IgD-negative memory B cell (primary cell): ENCODE data around the gene TXLNA. TPM values are rescaled to one million over a fixed set of nuclear protein-coding genes. Genes with fewer than 3 reads are reported as not detected.
A peak's percentile ranks its signal among the peaks of the same experiment; 100 is the strongest.

Source experiments
- H3K27ac Mint-ChIP-seq, 3 donors: one replicate each; pipeline ENCODE4 v1.8.0; 2020 to 2022; ENCODE audit warnings: mild to moderate bottlenecking in 3 of 3, mixed read lengths in 3 of 3, moderate library complexity in 1 of 3
- H3K27me3 Mint-ChIP-seq: one replicate; pipeline ENCODE4 v1.8.0; 2021; ENCODE audit warnings: mixed read lengths
- H3K36me3 Mint-ChIP-seq: one replicate; pipeline ENCODE4 v1.8.0; 2020; ENCODE audit warnings: mild to moderate bottlenecking, mixed read lengths
- H3K4me1 Mint-ChIP-seq, 3 donors: one replicate each; pipeline ENCODE4 v1.8.0; 2020 to 2022; ENCODE audit warnings: mixed read lengths in 3 of 3, mild to moderate bottlenecking in 1 of 3
- H3K4me3 Mint-ChIP-seq, 4 donors: one replicate each; pipeline ENCODE4 v1.8.0; 2020 to 2022; ENCODE audit warnings: mild to moderate bottlenecking in 4 of 4, mixed read lengths in 4 of 4, moderate library complexity in 3 of 4
- H3K9me3 Mint-ChIP-seq, 3 donors: one replicate each; pipeline ENCODE4 v1.8.0; 2020 to 2021; ENCODE audit warnings: mixed read lengths in 3 of 3, mild to moderate bottlenecking in 1 of 3
- polyA plus RNA-seq: library from polyadenylated mRNA; unstranded; fragments of 300-500 nt; fragmentation: Illumina TruSeq; gene quantifications from one replicate; pipeline ENCODE4 v1.2.3, GENCODE V29; 2021

The TXLNA gene
- polyA plus RNA-seq, 1 donor from 2014 or later: 29.1 TPM

DNA sequence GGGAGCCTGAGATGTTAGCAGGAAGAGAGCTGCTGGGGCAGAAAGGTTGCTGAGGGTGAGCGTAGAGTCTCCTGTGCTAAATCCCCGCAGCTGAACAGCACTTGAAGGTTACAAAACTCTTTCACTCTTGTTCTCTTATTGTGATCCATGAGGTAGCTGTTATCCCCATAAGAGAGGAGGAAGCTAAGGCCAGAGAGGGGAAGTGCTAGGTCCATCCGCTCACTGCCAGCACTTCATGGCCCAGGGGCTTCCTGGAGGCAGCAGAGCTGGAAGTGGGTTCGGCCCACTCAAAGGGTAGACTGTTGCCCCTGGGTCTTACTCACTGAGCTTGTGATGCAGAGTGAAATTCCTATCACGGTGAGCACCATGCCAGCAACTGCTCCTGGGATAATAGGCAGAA lies 37.1 kb downstream of the TXLNA start:
- Mint-ChIP-seq H3K9me3 (no peaks in the 10 kb centered on the region), H3K36me3 (no peaks in the 10 kb centered on the region), H3K27ac (no peak overlapping the region), H3K4me3 (peak overlapping the region in 2 of 4 donors; percentile 17 to 40), H3K27me3 (no peaks in the 10 kb centered on the region), H3K4me1 (peaks cover 5 to 18% (median 11%) of the 10 kb centered on the region in 3 donors)

DNA sequence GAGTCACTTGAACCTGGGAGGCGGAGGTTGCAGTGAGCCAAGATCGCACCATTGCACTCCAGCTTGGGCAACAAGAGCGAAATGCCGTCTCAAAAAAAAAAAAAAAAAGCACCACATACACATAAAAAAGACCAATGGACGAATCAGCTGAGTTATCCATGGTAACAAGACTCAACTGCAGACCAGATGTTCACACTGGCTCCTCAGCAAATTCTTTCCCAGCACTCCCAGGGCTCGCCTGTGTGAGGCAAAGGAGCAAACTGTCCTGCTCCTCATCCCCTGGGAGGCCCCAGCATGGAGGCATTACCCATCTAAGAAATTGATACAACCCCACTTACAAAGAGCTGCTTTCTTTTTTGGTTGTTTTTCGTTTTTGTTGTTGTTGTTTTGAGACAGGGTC lies 39.5 kb downstream of the TXLNA start:
- Mint-ChIP-seq H3K4me3 (peak overlapping the region in 1 of 4 donors; percentile 76), H3K27me3 (no peaks in the 10 kb centered on the region), H3K27ac (peak overlapping the region; percentile 25 to 82 (median 56)), H3K9me3 (no peaks in the 10 kb centered on the region), H3K36me3 (no peaks in the 10 kb centered on the region), H3K4me1 (peaks cover 8 to 26% (median 18%) of the 10 kb centered on the region in 3 donors)

DNA sequence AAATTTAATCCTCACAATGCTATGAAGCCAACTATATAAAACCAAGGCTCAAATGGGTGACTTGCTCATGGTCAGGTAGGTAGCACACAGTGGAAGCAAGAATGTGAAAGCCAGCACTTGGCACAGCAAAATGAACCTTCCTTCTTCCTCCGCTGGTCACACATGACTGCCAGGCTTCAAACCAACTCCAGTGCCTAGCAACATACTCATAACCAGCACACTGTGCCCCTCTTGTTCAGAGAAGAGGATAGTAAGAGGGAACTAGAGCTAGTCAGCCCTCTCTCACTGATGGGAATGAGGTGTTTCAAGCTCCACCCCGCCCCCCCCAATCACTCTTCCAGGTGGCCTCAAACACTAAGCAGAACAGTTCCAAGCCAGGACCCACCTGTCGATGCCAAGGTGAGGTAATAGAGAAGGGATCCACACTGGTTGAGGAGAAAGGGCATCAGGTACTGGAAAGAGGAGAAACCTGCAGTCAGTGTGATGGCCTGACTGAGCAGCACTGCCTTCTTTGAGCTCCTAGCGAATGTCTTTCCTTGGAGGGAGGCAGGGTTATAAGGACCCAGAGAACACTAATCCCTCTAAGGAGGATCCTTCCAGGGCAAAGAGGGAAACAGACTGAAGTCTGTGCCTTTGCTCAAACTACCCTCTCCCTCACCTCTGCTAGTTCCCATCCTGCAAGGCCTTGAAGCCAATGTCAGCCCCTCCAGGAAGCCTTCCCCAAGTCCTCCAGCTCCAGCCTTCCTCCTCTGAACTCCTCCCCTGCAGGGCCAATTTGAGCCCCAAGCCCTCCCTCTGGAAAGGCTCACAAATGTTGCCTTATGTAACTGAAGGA lies 41.5 kb downstream of the TXLNA start:
- Mint-ChIP-seq H3K9me3 (no peaks in the 10 kb centered on the region), H3K4me1 (peaks cover 12 to 25% (median 22%) of the 10 kb centered on the region in 3 donors), H3K36me3 (peaks cover 2% of the 10 kb centered on the region)

DNA sequence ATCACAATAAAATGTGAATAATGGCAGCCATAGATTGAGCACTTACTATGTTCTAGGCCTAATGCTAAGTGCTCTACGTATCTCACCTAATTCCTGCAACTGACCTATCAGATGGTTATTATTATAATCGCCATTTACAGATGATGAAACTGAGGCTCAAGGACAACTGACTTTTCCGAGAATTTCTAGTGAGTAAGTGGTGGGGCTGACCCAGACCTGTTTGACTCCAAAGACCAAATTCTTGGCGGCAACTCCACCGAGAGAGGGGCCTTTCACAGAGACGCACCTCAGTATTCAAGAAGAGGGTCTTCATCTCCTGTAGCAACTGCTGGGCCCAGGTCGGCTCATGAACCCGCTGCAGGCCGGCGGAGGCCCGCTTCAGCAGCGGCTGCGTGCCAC lies 42.1 kb downstream of the TXLNA start:
- H3K4me3 Mint-ChIP-seq: peak overlapping the region; percentile 93 to 100 (median 98)
- H3K4me1 Mint-ChIP-seq: peaks cover 12 to 25% (median 22%) of the 10 kb centered on the region in 3 donors

More for the DNA sequence above, 41.5 kb downstream of the TXLNA start:
- H3K4me3 Mint-ChIP-seq: peak overlapping the region; percentile 93 to 100 (median 98)
- no peaks in the 10 kb centered on the region for H3K27me3 Mint-ChIP-seq
- H3K27ac Mint-ChIP-seq: peak overlapping the region; percentile 94 to 96 (median 95)

DNA sequence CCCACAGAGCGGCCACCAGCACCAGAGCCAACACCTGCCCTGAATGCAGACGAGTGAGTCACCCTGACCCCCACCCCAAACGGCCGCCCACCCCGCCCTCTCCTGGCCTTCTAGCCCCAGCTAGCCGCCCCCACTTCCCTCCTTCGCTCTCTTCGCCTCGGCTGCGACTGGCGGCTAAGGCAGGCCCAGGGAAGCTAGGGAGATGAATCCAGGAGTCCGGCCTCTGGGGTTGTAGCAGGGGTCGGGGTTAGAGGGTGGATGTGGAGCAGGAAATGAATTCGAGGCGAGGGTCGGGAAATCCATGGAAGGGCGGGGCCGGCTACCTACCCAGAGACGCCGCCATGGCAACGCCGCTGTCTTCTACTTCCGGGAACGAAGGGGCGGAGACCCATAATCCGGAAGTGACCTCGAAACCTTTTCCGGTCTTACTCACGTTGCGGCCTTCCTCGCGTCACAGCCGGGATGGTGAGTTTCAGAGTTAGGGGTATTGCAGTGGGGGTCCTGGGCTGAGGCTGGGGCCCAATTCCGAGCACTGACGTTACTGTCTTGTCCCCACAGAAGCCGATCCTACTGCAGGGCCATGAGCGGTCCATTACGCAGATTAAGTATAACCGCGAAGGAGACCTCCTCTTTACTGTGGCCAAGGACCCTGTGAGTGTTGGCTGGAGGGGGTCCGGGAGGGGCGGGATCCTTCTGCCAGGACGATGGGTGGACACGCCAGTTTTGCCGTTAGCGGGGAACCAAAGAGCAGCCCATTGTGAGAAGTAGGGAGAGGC lies 42.7 kb downstream of the TXLNA start, which contains the start of the genes EIF3I and TMEM234:
Gene EIF3I, plus strand, starts transcription at position 428 of the 776 bp plus-strand sequence. Its CDS starts 35 bp downstream, at position 463.
Gene TMEM234, minus strand, starts transcription at position 374 of the 776 bp plus-strand sequence. Its CDS starts 31 bp downstream, at position 343.
- no peaks in the 10 kb centered on the region for H3K9me3 Mint-ChIP-seq
- peaks cover 2% of the 10 kb centered on the region for H3K36me3 Mint-ChIP-seq
- H3K4me1 Mint-ChIP-seq: peaks cover 12 to 25% (median 22%) of the 10 kb centered on the region in 3 donors
- H3K4me3 Mint-ChIP-seq: peak within 1 kb of the TSS; percentile 93 to 100 (median 98)
- H3K27me3 Mint-ChIP-seq: no peaks in the 10 kb centered on the region
- peak within 1 kb of the TSS; percentile 94 to 99 (median 95) for H3K27ac Mint-ChIP-seq

More for the DNA sequence above, 42.1 kb downstream of the TXLNA start:
- Mint-ChIP-seq H3K36me3 (peaks cover 2% of the 10 kb centered on the region), H3K27me3 (no peaks in the 10 kb centered on the region), H3K9me3 (no peaks in the 10 kb centered on the region), H3K27ac (peak overlapping the region; percentile 94 to 99 (median 95))

DNA sequence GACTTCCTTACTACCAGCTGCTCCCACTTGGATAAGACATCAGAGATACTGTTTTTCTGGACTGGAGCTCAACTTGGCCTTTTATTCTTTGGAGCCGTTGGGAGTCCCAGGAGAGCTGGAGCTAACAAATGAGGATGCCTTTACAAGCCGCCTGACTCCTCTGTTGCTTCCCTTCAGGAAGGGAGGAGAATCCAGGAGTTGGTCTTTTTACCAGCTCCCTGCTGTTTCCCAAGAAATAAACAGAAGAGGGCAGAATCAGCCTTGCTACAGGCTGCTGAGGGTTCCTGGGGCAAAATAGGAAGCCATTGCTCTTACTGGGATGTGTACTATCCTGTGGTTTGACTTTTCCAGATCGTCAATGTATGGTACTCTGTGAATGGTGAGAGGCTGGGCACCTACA lies 44.2 kb downstream of the TXLNA start:
- H3K36me3 Mint-ChIP-seq: peaks cover 2% of the 10 kb centered on the region
- peak overlapping the region; percentile 38 to 98 (median 86) for H3K4me3 Mint-ChIP-seq
- no peaks in the 10 kb centered on the region for H3K9me3 Mint-ChIP-seq
- H3K27ac Mint-ChIP-seq: peak overlapping the region; percentile 23 to 99 (median 75)
- no peaks in the 10 kb centered on the region for H3K27me3 Mint-ChIP-seq
- H3K4me1 Mint-ChIP-seq: peaks cover 12 to 27% (median 25%) of the 10 kb centered on the region in 3 donors

DNA sequence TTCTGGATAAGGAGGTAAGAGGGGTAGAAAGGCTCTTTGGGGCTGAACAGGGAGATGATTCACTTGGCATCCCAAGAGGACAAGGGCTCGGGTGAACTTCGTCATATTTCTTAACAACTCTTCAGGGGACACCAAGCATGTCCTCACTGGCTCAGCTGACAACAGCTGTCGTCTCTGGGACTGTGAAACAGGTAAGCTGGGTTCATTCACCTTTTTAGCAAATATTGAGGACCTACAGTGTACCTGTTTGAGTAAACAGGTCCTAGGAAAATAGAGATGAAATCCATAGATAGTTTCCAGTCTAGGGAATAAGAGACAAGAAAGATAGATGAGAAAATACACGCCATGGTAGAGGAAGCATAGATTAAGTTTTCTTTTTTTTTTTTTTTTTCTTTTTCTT lies 44.8 kb downstream of the TXLNA start:
- no peaks in the 10 kb centered on the region for H3K27me3 Mint-ChIP-seq
- peak overlapping the region; percentile 23 to 90 (median 75) for H3K27ac Mint-ChIP-seq
- no peaks in the 10 kb centered on the region for H3K9me3 Mint-ChIP-seq
- H3K4me1 Mint-ChIP-seq: peaks cover 12 to 27% (median 24%) of the 10 kb centered on the region in 3 donors
- peak overlapping the region in 3 of 4 donors; percentile 78 to 98 (median 93) for H3K4me3 Mint-ChIP-seq
- H3K36me3 Mint-ChIP-seq: peaks cover 2% of the 10 kb centered on the region

DNA sequence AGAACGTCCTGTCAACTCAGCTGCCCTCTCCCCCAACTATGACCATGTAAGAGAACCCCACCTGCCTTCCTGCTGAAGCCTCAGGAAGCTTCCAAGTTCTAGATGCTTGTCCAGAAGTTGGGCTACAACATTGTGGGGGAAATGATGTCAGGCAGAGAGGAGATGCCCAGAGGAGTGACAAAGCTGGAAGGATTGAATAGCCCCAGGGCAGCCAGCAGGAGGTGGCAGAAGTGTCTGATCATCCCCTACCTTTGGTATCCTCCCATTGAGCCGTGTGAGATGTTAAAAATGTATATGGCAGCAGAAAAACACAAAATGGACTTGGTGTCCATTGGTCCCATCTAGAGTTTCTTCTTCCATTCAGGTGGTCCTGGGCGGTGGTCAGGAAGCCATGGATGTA lies 49.3 kb downstream of the TXLNA start:
- H3K4me3 Mint-ChIP-seq: peak overlapping the region in 1 of 4 donors; percentile 52
- no peaks in the 10 kb centered on the region for H3K27me3 Mint-ChIP-seq
- H3K4me1 Mint-ChIP-seq: peaks cover 5 to 15% (median 7%) of the 10 kb centered on the region in 3 donors
- H3K36me3 Mint-ChIP-seq: peaks cover 7% of the 10 kb centered on the region
- H3K9me3 Mint-ChIP-seq: no peaks in the 10 kb centered on the region
- peak overlapping the region in 1 of 3 donors; percentile 53 for H3K27ac Mint-ChIP-seq

DNA sequence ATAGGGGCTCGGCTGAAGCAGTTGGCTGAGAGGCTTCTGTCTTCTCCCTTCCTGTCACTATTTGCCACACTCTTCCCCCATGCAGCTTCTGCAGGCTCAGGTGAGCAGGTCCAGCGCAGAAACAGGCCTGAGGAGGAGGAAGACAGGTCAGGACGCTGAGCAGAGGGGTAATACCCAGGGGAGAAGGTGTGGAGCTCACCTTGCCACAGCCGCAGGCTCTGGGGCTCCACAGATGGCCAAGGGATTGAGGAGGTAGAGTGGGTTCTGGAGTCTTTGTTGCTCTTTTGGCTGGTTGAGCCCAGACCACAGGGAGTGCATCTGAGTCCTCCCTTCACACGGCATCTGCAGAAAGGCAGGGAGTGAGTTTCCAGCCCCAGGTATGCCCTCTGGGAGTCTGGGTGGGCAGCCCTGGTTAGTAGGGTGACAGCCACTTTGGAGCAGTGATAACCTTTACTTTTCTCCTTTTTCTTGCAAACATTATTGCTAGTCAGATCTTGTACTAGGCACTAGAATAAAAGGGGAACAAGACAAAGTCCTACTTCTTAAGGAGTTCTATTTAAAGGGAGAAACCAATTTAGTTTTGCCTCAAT lies 52.5 kb downstream of the TXLNA start:
- peaks cover 0 to 8% (median 3%) of the 10 kb centered on the region in 3 donors for H3K4me1 Mint-ChIP-seq
- no peaks in the 10 kb centered on the region for H3K27me3 Mint-ChIP-seq
- no peaks in the 10 kb centered on the region for H3K9me3 Mint-ChIP-seq
- no peak overlapping the region for H3K4me3 Mint-ChIP-seq
- H3K27ac Mint-ChIP-seq: no peak overlapping the region
- H3K36me3 Mint-ChIP-seq: peaks cover 5% of the 10 kb centered on the region

DNA sequence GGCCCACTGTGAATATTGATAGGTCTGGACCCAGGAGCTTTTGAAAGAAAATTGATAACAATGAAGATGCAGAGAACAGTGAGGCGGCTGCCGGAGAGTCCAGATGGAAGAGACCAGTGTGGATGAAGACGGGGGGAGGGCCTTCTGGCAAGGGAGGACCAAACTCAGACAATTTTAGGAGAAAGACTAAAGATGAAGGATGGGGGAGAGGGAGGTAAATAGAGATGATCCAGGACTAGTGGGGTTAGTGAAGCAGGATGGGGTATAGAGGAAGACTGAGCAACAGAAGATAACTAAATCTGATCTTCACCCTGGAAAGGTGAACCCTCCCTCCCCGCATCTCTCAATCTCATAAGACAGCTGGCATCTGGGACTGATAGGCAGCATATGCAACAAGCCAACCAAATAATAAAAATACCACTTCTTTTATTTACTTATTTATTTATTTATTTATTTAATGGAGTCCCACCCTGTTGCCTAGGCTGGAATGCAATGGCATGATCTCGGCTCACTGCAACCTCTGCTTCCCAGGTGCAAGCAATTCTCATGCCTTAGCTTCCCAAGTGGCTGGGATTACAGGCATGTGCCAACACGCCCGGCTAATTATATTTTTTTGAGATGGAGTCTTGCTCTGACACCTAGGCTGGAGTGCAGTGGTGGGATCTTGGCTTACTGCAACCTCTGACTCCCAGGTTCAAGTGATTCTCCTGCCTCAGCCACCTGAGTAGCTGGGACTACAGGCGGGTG lies 53.3 kb downstream of the TXLNA start:
- H3K27ac Mint-ChIP-seq: peak overlapping the region in 1 of 3 donors; percentile 64
- peaks cover 0 to 7% (median 2%) of the 10 kb centered on the region in 3 donors for H3K4me1 Mint-ChIP-seq
- no peak overlapping the region for H3K4me3 Mint-ChIP-seq
- H3K27me3 Mint-ChIP-seq: no peaks in the 10 kb centered on the region
- peaks cover 5% of the 10 kb centered on the region for H3K36me3 Mint-ChIP-seq
- no peaks in the 10 kb centered on the region for H3K9me3 Mint-ChIP-seq

DNA sequence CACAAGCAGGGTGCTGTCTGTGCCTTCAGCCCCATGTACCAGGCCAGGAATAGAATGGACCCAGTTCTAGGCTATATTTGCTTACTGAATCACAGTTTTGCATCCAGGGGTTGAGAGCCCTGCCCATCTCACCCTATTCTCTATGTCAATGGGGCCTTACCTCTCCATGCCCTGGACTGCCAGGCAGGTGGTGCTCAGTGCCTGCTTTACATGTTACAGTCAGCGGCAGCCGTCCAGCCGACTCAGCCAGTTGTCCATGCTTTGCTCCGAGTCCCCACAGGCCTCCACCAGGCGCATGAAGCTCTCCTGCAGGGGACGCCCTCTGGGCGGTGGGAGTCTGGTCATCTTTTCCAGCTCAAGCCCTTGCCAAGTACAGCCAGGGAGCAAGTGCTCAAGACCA lies 55.3 kb downstream of the TXLNA start:
- no peaks in the 10 kb centered on the region for H3K9me3 Mint-ChIP-seq
- H3K4me1 Mint-ChIP-seq: peaks cover 4 to 8% (median 4%) of the 10 kb centered on the region in 3 donors
- no peaks in the 10 kb centered on the region for H3K27me3 Mint-ChIP-seq
- no peak overlapping the region for H3K27ac Mint-ChIP-seq
- no peak overlapping the region for H3K4me3 Mint-ChIP-seq
- peaks cover 5% of the 10 kb centered on the region for H3K36me3 Mint-ChIP-seq

DNA sequence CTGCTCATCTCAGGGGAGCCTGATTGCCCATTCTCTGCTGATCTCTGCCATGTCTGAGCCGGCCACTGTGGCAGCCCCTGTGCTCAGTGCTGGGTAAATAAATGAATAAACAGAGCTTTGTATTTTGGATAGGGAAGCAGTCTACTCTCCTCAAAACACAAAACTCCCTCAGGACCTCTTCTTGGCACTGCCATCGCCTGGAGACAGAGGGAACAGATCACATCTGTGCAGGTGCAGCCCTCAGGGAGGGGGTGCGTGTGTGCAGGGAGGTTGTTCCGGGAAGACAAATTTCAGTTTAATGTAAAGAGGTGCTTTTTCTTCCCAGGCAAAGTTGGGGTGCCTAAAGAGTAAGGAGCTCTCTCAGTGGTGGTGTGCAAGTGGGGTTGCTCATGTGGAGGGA lies 59.9 kb downstream of the TXLNA start:
- H3K27me3 Mint-ChIP-seq: no peaks in the 10 kb centered on the region
- H3K9me3 Mint-ChIP-seq: no peaks in the 10 kb centered on the region
- peak overlapping the region; percentile 81 to 96 (median 92) for H3K4me3 Mint-ChIP-seq
- H3K27ac Mint-ChIP-seq: peak overlapping the region in 1 of 3 donors; percentile 81
- H3K36me3 Mint-ChIP-seq: no peaks in the 10 kb centered on the region
- peaks cover 10 to 16% (median 15%) of the 10 kb centered on the region in 3 donors for H3K4me1 Mint-ChIP-seq

DNA sequence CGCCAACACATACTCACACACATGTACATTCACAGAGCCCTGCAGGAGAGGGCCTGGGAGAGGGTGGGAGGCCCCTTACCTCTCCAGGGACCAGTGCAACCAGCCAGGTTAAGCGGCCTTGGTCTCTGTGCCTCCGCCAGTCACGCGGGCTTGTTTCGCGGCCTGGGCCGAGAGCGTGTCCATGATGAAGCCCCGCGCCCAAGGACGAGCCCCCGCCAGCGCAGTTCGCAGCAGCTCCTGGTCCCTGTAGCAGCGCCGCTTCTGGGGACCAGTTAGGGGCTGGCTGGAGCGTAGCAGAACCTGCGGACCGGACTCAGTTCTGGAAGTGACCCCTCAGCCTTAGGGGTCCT lies 60.3 kb downstream of the TXLNA start:
- Mint-ChIP-seq H3K27me3 (no peaks in the 10 kb centered on the region), H3K4me3 (peak overlapping the region; percentile 89 to 96 (median 94)), H3K27ac (peak overlapping the region in 1 of 3 donors; percentile 81), H3K4me1 (peaks cover 10 to 16% (median 15%) of the 10 kb centered on the region in 3 donors), H3K9me3 (no peaks in the 10 kb centered on the region), H3K36me3 (no peaks in the 10 kb centered on the region)
